GM18498 (cell line): ENCODE measurements around the gene PREX1.

Source experiments
- ATAC-seq: cut with Tn5 transposase; IDR thresholded peaks from one replicate; pipeline ENCODE4 v1.9.1; 2021; ENCODE audit warnings: mild to moderate bottlenecking, moderate library complexity; ENCODE audit not compliant: unreplicated experiment

PREX1 gene

GRCh38 chr20:48685300-48685699 lies 142.5 kb downstream of the PREX1 start:
- no peak for ATAC-seq

GRCh38 chr20:48684501-48685041 lies 143.2 kb downstream of the PREX1 start:
- no peak for ATAC-seq

- no peak for ATAC-seq
These were observed 144.2 kb downstream of the PREX1 start for GRCh38 chr20:48683467-48684175.

GRCh38 chr20:48682529-48683363 lies 145.1 kb downstream of the PREX1 start:
- ATAC-seq, result no peak

- no peak for ATAC-seq
These were observed 145.8 kb downstream of the PREX1 start for GRCh38 chr20:48681873-48682426.

- ATAC-seq, result no peak
These were observed 146.5 kb downstream of the PREX1 start for GRCh38 chr20:48681201-48681872.

- ATAC-seq, result no peak
These were observed 147.1 kb downstream of the PREX1 start for GRCh38 chr20:48680650-48681049.

- ATAC-seq, result no peak
These were observed 148.2 kb downstream of the PREX1 start for GRCh38 chr20:48679599-48679998.

GRCh38 chr20:48679011-48679410 lies 148.8 kb downstream of the PREX1 start:
- ATAC-seq, result no peak

GRCh38 chr20:48678421-48678820 lies 149.4 kb downstream of the PREX1 start:
- no peak for ATAC-seq

GRCh38 chr20:48676795-48677460 lies 150.9 kb downstream of the PREX1 start:
- ATAC-seq, result no peak

- no peak for ATAC-seq
These were observed 151.7 kb downstream of the PREX1 start for GRCh38 chr20:48676125-48676524.

- no peak for ATAC-seq
These were observed 153.3 kb downstream of the PREX1 start for GRCh38 chr20:48674461-48674860.

- no peak for ATAC-seq
These were observed 154.3 kb downstream of the PREX1 start for GRCh38 chr20:48673507-48673906.

GRCh38 chr20:48672324-48672723 lies 155.5 kb downstream of the PREX1 start:
- no peak for ATAC-seq

- ATAC-seq, result no peak
These were observed 156.7 kb downstream of the PREX1 start for GRCh38 chr20:48671141-48671540.

- no peak for ATAC-seq
These were observed 157.7 kb downstream of the PREX1 start for GRCh38 chr20:48669946-48670605.

GRCh38 chr20:48668451-48668946 lies 159.3 kb downstream of the PREX1 start:
- no peak for ATAC-seq

- ATAC-seq, result no peak
These were observed 159.8 kb downstream of the PREX1 start for GRCh38 chr20:48667889-48668413.

- no peak for ATAC-seq
These were observed 160.3 kb downstream of the PREX1 start for GRCh38 chr20:48667481-48667880.
